Mucosa of descending colon (tissue), 3 donors: ENCODE results near the gene PANX2. TPM values are rescaled to one million over a fixed set of nuclear protein-coding genes. Genes with fewer than 3 reads are reported as not detected.

Source experiments
- ATAC-seq: fragments of 200-7000 bp; cut with Tn5 transposase; one replicate; pipeline ENCODE4 v1.9.1; 2020; ENCODE audit warnings: mild to moderate bottlenecking, moderate library complexity
- DNase-seq, 3 donors: peaks; one replicate each; pipeline ENCODE4 v3.0.0-alpha.2; 2020
- H3K36me3 ChIP-seq: fragments of 200-600 bp; one replicate; pipeline ENCODE4 v1.8.0; 2021; ENCODE audit warnings: low read depth, mild to moderate bottlenecking
- H3K4me1 ChIP-seq: fragments of 200-600 bp; one replicate; pipeline ENCODE4 v1.8.0; 2021; ENCODE audit warnings: low read depth, mild to moderate bottlenecking
- H3K4me3 ChIP-seq: fragments of 200-600 bp; one replicate; pipeline ENCODE4 v1.8.0; 2021; ENCODE audit warnings: mild to moderate bottlenecking
- H3K9me3 ChIP-seq: fragments of 200-600 bp; one replicate; pipeline ENCODE4 v1.8.0; 2021; ENCODE audit warnings: mild to moderate bottlenecking
- CTCF ChIP-seq: fragments of 200-600 bp; IDR thresholded peaks from one replicate; pipeline ENCODE4 v1.8.0; 2022; ENCODE audit warnings: antibody characterized with exemption, mild to moderate bottlenecking
- intact Hi-C, 2 donors: fragments of 100-400 bp; cut with DNase I in 1 of 2; cut with micrococcal nuclease in 1 of 2; formaldehyde crosslinking; loops; one replicate each; pipeline versions ENCODE4 v1.11.0 to v1.11.1; 2022; cut with DNase I, micrococcal nuclease
- total RNA-seq, 3 donors: library from RNA; stranded (reverse); fragmentation: NEBNext Ultra II Directional in 2 of 3; extraction: Animal tissue kit (Norgen Biotek cat#: 25700) in 2 of 3; gene quantifications; one replicate each; pipeline versions ENCODE4 v1.2.1 to v1.2.4, GENCODE V29; 2021 to 2023
- donor health status: DM: no; HTN: no; CAD: no; lungs with moderate emphysema.
- donor health status: DM: no; HTN: no; CAD: no.
- donor health status: DM: no; HTN: yes; CAD: no.

PANX2 gene
- total RNA-seq, 3 donors from 2014 or later = 0.44 TPM; not detected in 2

DNA sequence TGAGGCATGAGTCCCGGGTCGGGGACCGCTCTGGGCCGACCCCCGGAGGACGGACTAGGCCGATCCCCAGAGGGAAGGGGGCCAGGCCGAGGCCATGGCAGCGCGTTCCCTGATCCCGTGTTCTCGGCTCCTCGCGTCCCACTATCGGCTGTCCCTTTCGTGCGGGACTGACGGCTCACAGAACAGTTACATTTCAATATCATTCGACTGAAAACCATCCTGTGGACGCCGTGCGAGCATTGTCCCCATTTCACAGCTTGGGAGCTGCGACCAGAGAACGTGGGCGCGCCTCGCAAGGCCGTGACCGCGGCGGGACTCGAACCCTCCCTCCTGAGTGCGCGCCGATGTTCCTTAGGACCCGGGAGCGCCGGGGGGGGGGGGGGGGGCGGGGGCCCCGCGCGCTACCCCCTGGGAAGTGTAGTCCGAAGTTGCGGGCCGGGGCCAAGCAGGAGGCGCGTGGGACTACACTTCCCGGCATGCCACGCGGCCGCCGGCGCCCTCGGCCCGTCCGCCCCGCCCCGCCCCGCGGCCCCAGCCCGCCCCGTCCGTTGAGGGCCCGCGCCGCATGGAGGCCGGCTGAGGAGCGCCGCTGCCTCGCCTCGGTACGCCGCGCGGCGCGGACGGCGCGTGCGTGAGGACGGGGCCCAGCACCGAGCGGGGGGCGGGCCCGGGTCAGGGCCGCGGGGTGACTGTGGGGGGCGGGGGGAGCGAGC is 15.0 kb downstream of the PANX2 start, which contains the start of gene TRABD:
TRABD (plus strand) TSS at position 539 of the 713 bp plus-strand sequence. CDS start 7,148 bp downstream, outside the sequence.
- TF ChIP-seq CTCF = no peak
- peak; percentile 72 for ATAC-seq
- H3K4me1 ChIP-seq = peaks cover 39% of the 10 kb centered on the region
- peak; percentile 88 to 94 (median 93) for DNase-seq
- no peaks in the 10 kb centered on the region for H3K9me3 ChIP-seq
- no peaks in the 10 kb centered on the region for H3K36me3 ChIP-seq
- intact Hi-C loops = no loop called here
- H3K4me3 ChIP-seq = peak within 1 kb of the TSS; percentile 38

- DNase-seq = peak; percentile 38 to 71 (median 63)
- peaks cover 44% of the 10 kb centered on the region for H3K4me1 ChIP-seq
- no peak for TF ChIP-seq CTCF
- H3K4me3 ChIP-seq = peak overlapping the region; percentile 38
- no peaks in the 10 kb centered on the region for H3K9me3 ChIP-seq
- no peaks in the 10 kb centered on the region for H3K36me3 ChIP-seq
- no peak for ATAC-seq
- intact Hi-C loops = no loop called here
Observed at GRCh38 chr22:50186181-50186714, 15.7 kb downstream of the PANX2 start.

GRCh38 chr22:50186761-50187523 is 16.4 kb downstream of the PANX2 start:
- Histone ChIP-seq H3K4me3 (peak overlapping the region; percentile 38), H3K4me1 (peaks cover 45% of the 10 kb centered on the region), H3K36me3 (no peaks in the 10 kb centered on the region), H3K9me3 (no peaks in the 10 kb centered on the region)
- DNase-seq (peak; percentile 58 to 82 (median 77)), ATAC-seq (peak; percentile 3)
- intact Hi-C loops = no loop called here
- TF ChIP-seq CTCF = no peak

DNA sequence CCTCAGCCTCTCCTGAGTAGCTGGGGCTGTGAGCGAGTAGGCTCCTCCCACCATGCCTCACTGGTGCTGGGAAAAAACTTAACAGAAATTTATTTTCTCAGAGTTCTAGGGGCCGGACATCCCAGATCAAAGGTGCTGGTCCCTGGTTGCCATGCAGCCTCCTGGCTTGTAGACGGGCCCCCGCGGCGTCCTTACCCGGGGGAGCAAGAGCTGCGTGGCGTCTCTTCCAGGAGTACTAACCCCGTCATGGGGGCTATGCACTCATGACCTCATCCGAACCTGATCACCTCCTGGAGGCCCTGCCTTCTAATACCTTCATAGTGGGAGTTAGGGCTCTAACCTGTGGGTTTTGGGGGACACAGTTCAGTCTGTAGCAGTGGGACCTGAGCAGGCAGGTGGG is 17.8 kb downstream of the PANX2 start:
- intact Hi-C loops = no loop called here
- H3K9me3 ChIP-seq = no peaks in the 10 kb centered on the region
- peaks cover 51% of the 10 kb centered on the region for H3K4me1 ChIP-seq

More for the DNA sequence above, 17.8 kb downstream of the PANX2 start:
- DNase-seq = peak in 2 of 3 donors; percentile 7 to 56
- ATAC-seq = no peak
- no peaks in the 10 kb centered on the region for H3K36me3 ChIP-seq
- no peak for TF ChIP-seq CTCF
- no peak overlapping the region for H3K4me3 ChIP-seq
